Naive thymus-derived CD8-positive, alpha-beta T cell (primary cell): ENCODE measurements around the gene PPID. TPM values are rescaled to one million over a fixed set of nuclear protein-coding genes. Genes with fewer than 3 reads are reported as not detected.
A peak's percentile ranks its signal among the peaks of the same experiment; 100 is the strongest.
"Not testable (repeated sequence)": the region's sequence is repeated elsewhere in the genome, so short reads cannot be mapped to it uniquely, and the experiment has no call there.

Experiments
- ATAC-seq, 2 donors: fragments of 150-1000 bp; cut with Tn5 transposase in 1 of 2; sonication (Bioruptor Pico), chemical (Tn5 transposase) in 1 of 2; 1 replicate in 1 of 2; 2 replicates in 1 of 2; pipeline ENCODE4 v1.10.0; 2021; ENCODE audit warnings: mild to moderate bottlenecking in 2 of 2, moderate library complexity in 2 of 2
- POLR2A ChIA-PET: fragments of 350-600 bp; sonication (Branson Sonifier 250); formaldehyde crosslinking; loops from one replicate; lab custom pipeline; 2021; ENCODE audit warnings: antibody characterized with exemption; lab: Charles Lee
- DNase-seq, 10 donors: peaks; one replicate each; pipeline versions ENCODE4 v3.0.0 to v3.0.0-alpha.2; 2020 to 2022
- H3K27ac Mint-ChIP-seq, 10 donors: one replicate each; pipeline ENCODE4 v1.8.0; 2020 to 2022; ENCODE audit warnings: mild to moderate bottlenecking in 10 of 10, mixed read lengths in 10 of 10, moderate library complexity in 4 of 10, inconsistent platforms in 1 of 10
- H3K27me3 Mint-ChIP-seq, 5 donors: one replicate each; pipeline ENCODE4 v1.8.0; 2021 to 2022; ENCODE audit warnings: mixed read lengths in 5 of 5
- H3K36me3 Mint-ChIP-seq, 3 donors: one replicate each; pipeline ENCODE4 v1.8.0; 2020 to 2022; ENCODE audit warnings: mixed read lengths in 3 of 3, mild to moderate bottlenecking in 2 of 3, inconsistent platforms in 1 of 3
- H3K4me1 Mint-ChIP-seq, 4 donors: one replicate each; pipeline ENCODE4 v1.8.0; 2021 to 2022; ENCODE audit warnings: mixed read lengths in 4 of 4
- H3K4me3 Mint-ChIP-seq, 10 donors: one replicate each; pipeline ENCODE4 v1.8.0; 2020 to 2022; ENCODE audit warnings: mild to moderate bottlenecking in 10 of 10, mixed read lengths in 10 of 10, moderate library complexity in 6 of 10, inconsistent platforms in 1 of 10
- H3K9me3 Mint-ChIP-seq, 9 donors: one replicate each; pipeline ENCODE4 v1.8.0; 2020 to 2022; ENCODE audit warnings: mixed read lengths in 9 of 9, mild to moderate bottlenecking in 3 of 9, inconsistent platforms in 1 of 9, moderate library complexity in 1 of 9
- polyA plus RNA-seq, 3 donors: library from polyadenylated mRNA; unstranded; fragments of 300-500 nt; fragmentation: Illumina TruSeq; gene quantifications; one replicate each; pipeline ENCODE4 v1.2.3, GENCODE V29; 2021
- total RNA-seq, 8 experiments: library from RNA in 2 of 8; stranded (reverse) in 2 of 8; gene quantifications; one replicate each; pipeline ENCODE4 v1.2.3 and lab custom pipeline; 2021 to 2026

Gene PPID
- 10 to 100 TPM; 24.9 to 29.0 TPM for total RNA-seq
- polyA plus RNA-seq: 10 to 100 TPM; 46.5 to 54.2 (median 49.0) TPM
- 24.6 to 85.7 (median 46.9) reads per million in 6 experiments for total RNA-seq (lab: John Stamatoyannopoulos, UW)

- ATAC-seq (peak; percentile 81 to 91), DNase-seq (peak; percentile 66 to 86 (median 77))
- Mint-ChIP-seq H3K27me3 (peaks cover 2 to 17% (median 9%) of the 10 kb centered on the region in 5 donors), H3K27ac (peak within 1 kb of the TSS; percentile 97 to 99 (median 98)), H3K4me3 (peak within 1 kb of the TSS; percentile 94 to 100 (median 98)), H3K9me3 (no peaks in the 10 kb centered on the region), H3K4me1 (peaks cover 22 to 41% (median 32%) of the 10 kb centered on the region in 4 donors), H3K36me3 (peaks cover 0 to 36% (median 10%) of the 10 kb centered on the region in 3 donors)
- POLR2A ChIA-PET: interaction anchor here (0.7 kb wide), 1 partner anchor 59 kb away, joined by 3 read pairs; no protein-coding TSS in a partner anchor
These were observed at the start of gene PPID for GRCh38 chr4:158722917-158723793. Gene PPID, minus strand, starts transcription at chr4:158723396. Its CDS starts 108 bp downstream, at chr4:158723288.

- Mint-ChIP-seq H3K4me3 (peak overlapping the region in 1 of 10 donors; percentile 25), H3K36me3 (no peaks in the 10 kb centered on the region), H3K27me3 (peaks cover 0 to 2% (median 0%) of the 10 kb centered on the region in 5 donors), H3K9me3 (no peaks in the 10 kb centered on the region), H3K27ac (peak overlapping the region in 6 of 10 donors; percentile 0 to 70 (median 41)), H3K4me1 (peaks cover 7 to 55% (median 49%) of the 10 kb centered on the region in 4 donors)
- no peak for DNase-seq
- no peak for ATAC-seq
- POLR2A ChIA-PET: no interaction called here
These were observed 48.6 kb upstream of the PPID start for GRCh38 chr4:158771776-158772175.

- Mint-ChIP-seq H3K9me3 (no peaks in the 10 kb centered on the region), H3K36me3 (no peaks in the 10 kb centered on the region), H3K27me3 (peaks cover 0 to 4% (median 0%) of the 10 kb centered on the region in 5 donors), H3K4me1 (peaks cover 7 to 55% (median 45%) of the 10 kb centered on the region in 4 donors), H3K4me3 (peak overlapping the region; percentile 9 to 100 (median 98)), H3K27ac (peak overlapping the region in 9 of 10 donors; percentile 5 to 99 (median 76))
- DNase-seq (no peak), ATAC-seq (no peak)
- POLR2A ChIA-PET: no interaction called here
These were observed 47.5 kb upstream of the PPID start for GRCh38 chr4:158770671-158771070.

- peaks cover 0 to 4% (median 0%) of the 10 kb centered on the region in 5 donors for H3K27me3 Mint-ChIP-seq
- H3K4me3 Mint-ChIP-seq: peak overlapping the region; percentile 97 to 100 (median 98)
- no peaks in the 10 kb centered on the region for H3K36me3 Mint-ChIP-seq
- ATAC-seq (peak; percentile 41 to 58), DNase-seq (peak; percentile 7 to 71 (median 44))
- peak overlapping the region; percentile 88 to 99 (median 97) for H3K27ac Mint-ChIP-seq
- no peaks in the 10 kb centered on the region for H3K9me3 Mint-ChIP-seq
- peaks cover 7 to 47% (median 39%) of the 10 kb centered on the region in 4 donors for H3K4me1 Mint-ChIP-seq
- POLR2A ChIA-PET: interaction anchor here (1.1 to 2.4 kb wide), 2 partner anchors 9 to 33 kb away, joined by 4 to 7 read pairs; no protein-coding TSS in a partner anchor
These were observed 46.2 kb upstream of the PPID start for GRCh38 chr4:158769175-158769921.

- Mint-ChIP-seq H3K27me3 (peaks cover 0 to 6% (median 0%) of the 10 kb centered on the region in 5 donors), H3K4me1 (peaks cover 7 to 47% (median 39%) of the 10 kb centered on the region in 4 donors), H3K4me3 (peak within 1 kb of the TSS; percentile 97 to 100 (median 98)), H3K27ac (peak within 1 kb of the TSS; percentile 88 to 99 (median 97)), H3K36me3 (no peaks in the 10 kb centered on the region), H3K9me3 (no peaks in the 10 kb centered on the region)
- ATAC-seq: peak; percentile 82 to 83
- POLR2A ChIA-PET: interaction anchor here (2.4 kb wide), 1 partner anchor 10 kb away, joined by 7 read pairs; no protein-coding TSS in a partner anchor
- DNase-seq: peak; percentile 50 to 83 (median 73)
These were observed 45.5 kb upstream of the PPID start, which contains the start of gene FNIP2 for GRCh38 chr4:158768555-158769174. Gene FNIP2, plus strand, starts transcription at chr4:158769026. Its CDS starts 187 bp downstream, at chr4:158769213.

GRCh38 chr4:158767451-158767850, 44.3 kb upstream of the PPID start:
- no peak for ATAC-seq
- no peaks in the 10 kb centered on the region for H3K36me3 Mint-ChIP-seq
- no peak for DNase-seq
- no peaks in the 10 kb centered on the region for H3K9me3 Mint-ChIP-seq
- POLR2A ChIA-PET: interaction anchor here (2.4 kb wide), 1 partner anchor 11 kb away, joined by 7 read pairs; no protein-coding TSS in a partner anchor
- peak overlapping the region in 7 of 10 donors; percentile 52 to 97 (median 93) for H3K27ac Mint-ChIP-seq
- H3K27me3 Mint-ChIP-seq: peaks cover 0 to 14% (median 0%) of the 10 kb centered on the region in 5 donors
- peak overlapping the region in 8 of 10 donors; percentile 7 to 100 (median 84) for H3K4me3 Mint-ChIP-seq
- H3K4me1 Mint-ChIP-seq: peaks cover 7 to 41% (median 36%) of the 10 kb centered on the region in 4 donors

GRCh38 chr4:158766434-158767044, 43.3 kb upstream of the PPID start:
- POLR2A ChIA-PET: no interaction called here
- Mint-ChIP-seq H3K4me3 (peak overlapping the region in 3 of 10 donors; percentile 8 to 69 (median 19)), H3K27ac (peak overlapping the region in 2 of 10 donors; percentile 79 to 82), H3K27me3 (peaks cover 0 to 16% (median 4%) of the 10 kb centered on the region in 5 donors), H3K4me1 (peaks cover 3 to 34% (median 29%) of the 10 kb centered on the region in 4 donors), H3K9me3 (no peaks in the 10 kb centered on the region), H3K36me3 (no peaks in the 10 kb centered on the region)
- ATAC-seq: no peak
- DNase-seq: no peak

- DNase-seq (no peak), ATAC-seq (no peak)
- POLR2A ChIA-PET: no interaction called here
- H3K27me3 Mint-ChIP-seq: peaks cover 0 to 26% (median 8%) of the 10 kb centered on the region in 5 donors
- no peaks in the 10 kb centered on the region for H3K36me3 Mint-ChIP-seq
- H3K4me3 Mint-ChIP-seq: no peak overlapping the region
- H3K9me3 Mint-ChIP-seq: no peaks in the 10 kb centered on the region
- peaks cover 0 to 14% (median 8%) of the 10 kb centered on the region in 4 donors for H3K4me1 Mint-ChIP-seq
- no peak overlapping the region for H3K27ac Mint-ChIP-seq
These were observed 40.3 kb upstream of the PPID start for GRCh38 chr4:158763462-158763861.

- DNase-seq: no peak
- Mint-ChIP-seq H3K27me3 (peaks cover 0 to 31% (median 8%) of the 10 kb centered on the region in 5 donors), H3K4me3 (no peak overlapping the region), H3K9me3 (peaks cover 0 to 4% (median 0%) of the 10 kb centered on the region in 9 donors), H3K27ac (no peak overlapping the region), H3K4me1 (peaks cover 0 to 4% (median under 1%) of the 10 kb centered on the region in 4 donors), H3K36me3 (peaks cover 0 to 5% (median 1%) of the 10 kb centered on the region in 3 donors)
- POLR2A ChIA-PET: no interaction called here
- no peak for ATAC-seq
These were observed 39.4 kb upstream of the PPID start for GRCh38 chr4:158762553-158762952.

GRCh38 chr4:158760866-158761265, 37.7 kb upstream of the PPID start:
- Mint-ChIP-seq H3K36me3 (peaks cover 0 to 10% (median 9%) of the 10 kb centered on the region in 3 donors), H3K27ac (no peak overlapping the region), H3K9me3 (peaks cover 0 to 14% (median 2%) of the 10 kb centered on the region in 9 donors), H3K27me3 (peaks cover 3 to 34% (median 13%) of the 10 kb centered on the region in 5 donors), H3K4me3 (no peak overlapping the region), H3K4me1 (no peaks in the 10 kb centered on the region)
- POLR2A ChIA-PET: no interaction called here
- ATAC-seq: no peak
- DNase-seq: no peak

- ATAC-seq, H3K36me3 Mint-ChIP-seq, POLR2A ChIA-PET, H3K4me1 Mint-ChIP-seq, H3K27ac Mint-ChIP-seq, DNase-seq, H3K4me3 Mint-ChIP-seq: not testable (repeated sequence)
- Mint-ChIP-seq H3K9me3 (peaks cover 0 to 14% (median 2%) of the 10 kb centered on the region in 9 donors), H3K27me3 (peaks cover 3 to 34% (median 15%) of the 10 kb centered on the region in 5 donors)
These were observed 36.3 kb upstream of the PPID start for GRCh38 chr4:158759539-158759938.
